Muscle of arm (tissue), 12 donors: Measurements from ENCODE around the gene DIAPH3. TPM values are rescaled to one million over a fixed set of nuclear protein-coding genes. Genes with fewer than 3 reads are reported as not detected.
A peak's percentile ranks its signal among the peaks of the same experiment; 100 is the strongest.

Experiments used
- DNase-seq: peaks from one replicate; pipeline ENCODE4 v3.0.0-alpha.2; 2013
- polyA plus RNA-seq, 12 donors: library from polyadenylated mRNA; unstranded; fragments of 120-200 nt; gene quantifications; one replicate each; pipeline ENCODE4 v1.2.1, GENCODE V29; 2013; ENCODE audit not compliant: insufficient read length in 12 of 12

The DIAPH3 gene
- polyA plus RNA-seq, 12 donors: 5.3 to 13.2 (median 8.8) TPM; not detected in 1

- peak; percentile 33 for DNase-seq
Measured at GRCh38 chr13:59677966-59678814, 485.5 kb downstream of the DIAPH3 start.

DNA sequence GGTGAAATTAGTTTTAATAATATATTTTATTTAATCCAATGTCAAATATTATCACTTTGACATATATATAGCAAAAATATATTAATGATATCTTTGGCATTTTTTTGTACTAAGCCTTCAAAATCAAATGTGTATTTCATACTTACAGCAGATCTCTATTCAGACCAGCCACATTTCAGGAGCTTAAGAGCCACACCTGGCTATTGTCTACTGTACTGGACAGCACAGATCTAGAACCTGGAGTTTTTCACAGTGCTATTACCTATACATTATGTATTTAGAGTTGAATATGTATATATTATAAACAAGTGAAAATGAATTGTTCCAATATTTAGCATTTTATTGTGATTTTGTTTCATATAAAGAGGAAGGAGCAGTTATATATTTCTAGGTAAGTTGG, 486.3 kb downstream of the DIAPH3 start:
- DNase-seq: no peak

GRCh38 chr13:59674616-59675015, 489.1 kb downstream of the DIAPH3 start:
- no peak for DNase-seq

GRCh38 chr13:59673286-59673685, 490.4 kb downstream of the DIAPH3 start:
- DNase-seq: no peak

- no peak for DNase-seq
Measured at GRCh38 chr13:59672445-59672844, 491.3 kb downstream of the DIAPH3 start.

GRCh38 chr13:59671881-59672280, 491.8 kb downstream of the DIAPH3 start:
- peak; percentile 43 for DNase-seq

- peak; percentile 50 for DNase-seq
Measured at GRCh38 chr13:59666504-59666903, 497.2 kb downstream of the DIAPH3 start.

GRCh38 chr13:59665732-59666131, 498.0 kb downstream of the DIAPH3 start:
- peak; percentile 57 for DNase-seq

- DNase-seq: no peak
Measured at GRCh38 chr13:59665184-59665583, 498.5 kb downstream of the DIAPH3 start.

DNA sequence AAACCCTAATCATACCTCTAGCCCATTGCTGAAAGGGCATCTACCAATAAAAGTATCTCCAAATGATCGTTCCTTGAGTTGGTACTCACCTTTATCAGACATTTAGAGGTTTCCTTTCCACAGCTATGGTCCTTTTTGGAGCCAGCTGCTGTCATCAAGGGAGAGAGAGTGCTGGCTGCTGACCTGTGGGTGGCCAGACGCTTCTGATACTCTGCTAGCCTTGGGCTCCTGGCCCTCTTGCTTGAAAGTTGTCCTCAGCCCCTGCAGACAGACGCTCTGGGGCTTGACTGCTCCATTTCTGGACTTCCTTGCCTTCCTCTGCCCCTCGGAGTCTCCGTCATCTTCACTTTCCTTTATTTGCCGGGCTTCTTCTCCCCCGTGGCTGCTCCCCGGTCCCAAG, 499.1 kb downstream of the DIAPH3 start:
- no peak for DNase-seq

DNA sequence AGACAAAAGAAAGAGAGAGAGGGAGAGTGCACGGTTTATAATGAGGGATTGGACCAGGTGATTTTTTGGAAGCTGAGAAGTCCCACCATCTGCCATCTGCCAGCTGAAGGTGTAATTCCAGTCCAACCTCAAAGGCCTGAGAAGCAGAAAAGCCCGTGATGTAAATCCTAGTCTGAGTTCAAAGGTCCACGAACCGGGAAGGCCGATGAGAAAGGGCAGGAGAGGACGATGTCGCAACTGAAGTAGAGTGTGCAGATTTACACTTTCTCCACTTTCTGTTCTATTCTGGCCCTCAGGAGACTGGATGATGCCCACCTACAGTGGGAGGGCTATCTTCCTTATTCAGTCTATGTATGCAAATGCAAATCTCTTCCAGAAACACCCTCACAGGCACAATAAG, 500.0 kb downstream of the DIAPH3 start:
- no peak for DNase-seq

DNA sequence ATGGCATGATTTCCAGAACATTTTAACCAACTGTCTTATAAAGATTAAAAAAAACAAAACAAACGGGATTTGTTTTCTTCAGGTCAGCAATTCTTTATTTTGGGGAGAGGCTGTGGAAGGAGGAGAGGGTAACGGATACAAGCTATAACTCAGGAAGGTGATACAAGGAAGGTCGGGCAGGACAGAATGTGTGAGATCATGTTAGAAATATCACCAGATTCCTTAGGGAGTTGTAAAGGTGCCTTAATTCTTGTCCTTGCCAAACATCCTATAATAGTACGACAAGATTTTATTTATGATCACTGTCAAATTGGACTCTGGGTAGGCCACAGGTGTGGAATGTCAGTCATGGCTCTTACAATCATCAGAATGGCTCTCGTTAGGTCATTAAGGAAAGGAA, 503.1 kb downstream of the DIAPH3 start:
- no peak for DNase-seq

- no peak for DNase-seq
Measured at GRCh38 chr13:59659981-59660380, 503.7 kb downstream of the DIAPH3 start.

GRCh38 chr13:59658738-59659330, 504.9 kb downstream of the DIAPH3 start:
- DNase-seq: no peak

DNA sequence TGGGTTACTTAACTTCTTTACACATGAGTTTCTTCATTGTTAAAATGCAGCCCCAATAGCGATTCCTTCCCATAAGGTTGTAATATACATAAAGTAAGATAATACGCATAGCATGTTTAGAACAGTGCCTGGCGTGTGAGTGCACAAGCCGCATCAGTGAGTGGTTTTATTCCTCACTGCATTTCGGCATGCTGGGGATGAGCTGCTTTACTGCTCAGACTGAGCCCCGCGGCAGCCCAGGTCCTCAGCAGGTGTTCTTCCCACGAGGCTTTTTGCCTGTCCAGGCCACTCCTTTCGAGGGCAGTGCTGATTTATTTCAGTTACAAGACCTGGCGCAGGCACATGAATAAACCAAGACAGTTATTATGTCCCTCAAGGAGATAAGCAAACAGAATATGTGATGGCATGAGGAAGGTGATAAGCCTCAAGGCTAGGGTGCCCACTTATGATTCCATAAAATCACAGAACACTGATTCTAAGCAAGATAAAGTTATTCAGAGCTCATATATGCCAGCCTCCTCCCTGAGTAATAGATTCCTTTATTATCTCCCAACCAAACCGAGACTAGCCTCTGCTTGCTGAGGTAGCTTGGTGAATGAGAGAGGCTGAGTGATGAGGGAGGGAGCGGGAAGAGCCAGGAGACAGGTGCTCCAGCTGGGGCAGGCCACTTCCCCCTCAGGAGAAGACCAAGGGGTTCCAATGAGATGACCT, 505.5 kb downstream of the DIAPH3 start:
- DNase-seq: no peak

GRCh38 chr13:59653916-59654315, 509.8 kb downstream of the DIAPH3 start:
- no peak for DNase-seq

DNA sequence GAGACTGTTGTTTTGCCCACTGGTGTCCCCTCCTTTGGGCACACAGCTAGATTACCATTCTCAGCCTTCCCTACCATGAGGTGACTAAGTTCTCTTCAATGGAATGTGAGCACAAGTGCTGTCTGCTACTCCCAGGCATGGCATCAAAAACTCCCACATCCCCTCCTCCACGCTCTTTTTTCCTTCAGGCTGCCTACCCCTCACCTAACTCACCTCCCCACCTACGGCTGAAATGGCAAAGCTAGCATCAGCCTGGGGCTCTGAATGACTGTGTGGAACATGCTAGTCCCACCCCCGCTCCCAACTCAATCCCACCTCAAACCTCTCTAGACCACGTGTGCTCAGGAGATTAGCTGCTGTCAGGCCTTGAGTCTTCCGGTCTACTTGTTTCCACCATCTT, 512.2 kb downstream of the DIAPH3 start:
- no peak for DNase-seq

DNA sequence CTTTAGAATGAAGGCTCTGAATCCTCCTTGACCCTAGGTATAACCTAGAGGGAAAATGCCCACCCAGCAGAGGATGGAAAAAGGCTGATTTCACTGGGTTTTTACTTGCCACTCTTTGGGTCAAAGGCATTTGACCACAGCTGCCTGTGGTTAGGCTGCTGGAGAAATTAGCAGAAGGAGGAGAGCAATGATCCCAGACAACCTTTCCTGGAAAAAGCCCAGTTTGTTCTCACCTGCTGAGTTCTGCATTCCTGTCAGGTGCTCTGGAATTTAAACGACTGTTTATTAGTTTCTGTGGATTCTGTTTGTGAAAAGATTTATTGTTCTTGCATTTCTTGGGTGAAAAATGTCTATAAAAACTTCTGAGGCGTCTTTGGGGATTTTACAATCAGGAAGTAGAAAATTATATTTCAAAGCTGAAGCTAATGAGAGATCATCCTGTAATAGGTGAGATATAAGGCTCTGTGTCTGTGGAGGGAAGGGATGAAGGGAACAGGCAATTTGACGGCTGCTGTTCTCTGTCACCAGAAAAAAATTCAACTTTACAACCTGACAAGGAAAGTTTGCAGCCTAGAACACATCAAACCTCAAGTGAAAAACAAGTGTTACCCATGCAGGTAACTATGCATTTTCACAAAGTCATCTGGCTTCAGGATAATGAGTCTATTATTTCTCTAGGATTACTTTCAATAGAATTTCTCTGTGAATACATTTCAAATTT, 519.7 kb downstream of the DIAPH3 start:
- DNase-seq: no peak

GRCh38 chr13:59643364-59643841, 520.3 kb downstream of the DIAPH3 start:
- DNase-seq: no peak

- no peak for DNase-seq
Measured at GRCh38 chr13:59641817-59642216, 521.9 kb downstream of the DIAPH3 start.

DNA sequence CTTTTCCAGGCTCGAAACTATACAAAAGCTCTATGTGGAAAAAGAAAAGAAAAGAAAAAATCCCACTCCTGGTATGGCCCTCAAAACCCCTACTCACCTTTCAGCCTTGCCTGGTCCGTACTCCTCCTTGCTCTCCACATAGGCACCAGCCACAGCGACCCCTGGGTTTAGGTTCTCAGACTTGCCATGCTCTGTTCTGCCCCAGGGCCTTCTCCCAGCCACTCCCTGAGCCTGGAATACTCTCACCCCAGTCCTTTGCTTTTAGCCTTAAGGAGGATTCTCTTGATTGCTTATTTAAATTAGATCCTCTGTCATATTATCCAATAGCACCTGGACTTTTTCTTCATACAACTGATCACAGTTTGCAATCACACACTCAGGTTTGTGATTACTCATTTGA, 522.5 kb downstream of the DIAPH3 start:
- DNase-seq: no peak

- no peak for DNase-seq
Measured at GRCh38 chr13:59638404-59638803, 525.3 kb downstream of the DIAPH3 start.
